ENCODE measurements around the gene ALOXE3.

Gene ALOXE3

DNA sequence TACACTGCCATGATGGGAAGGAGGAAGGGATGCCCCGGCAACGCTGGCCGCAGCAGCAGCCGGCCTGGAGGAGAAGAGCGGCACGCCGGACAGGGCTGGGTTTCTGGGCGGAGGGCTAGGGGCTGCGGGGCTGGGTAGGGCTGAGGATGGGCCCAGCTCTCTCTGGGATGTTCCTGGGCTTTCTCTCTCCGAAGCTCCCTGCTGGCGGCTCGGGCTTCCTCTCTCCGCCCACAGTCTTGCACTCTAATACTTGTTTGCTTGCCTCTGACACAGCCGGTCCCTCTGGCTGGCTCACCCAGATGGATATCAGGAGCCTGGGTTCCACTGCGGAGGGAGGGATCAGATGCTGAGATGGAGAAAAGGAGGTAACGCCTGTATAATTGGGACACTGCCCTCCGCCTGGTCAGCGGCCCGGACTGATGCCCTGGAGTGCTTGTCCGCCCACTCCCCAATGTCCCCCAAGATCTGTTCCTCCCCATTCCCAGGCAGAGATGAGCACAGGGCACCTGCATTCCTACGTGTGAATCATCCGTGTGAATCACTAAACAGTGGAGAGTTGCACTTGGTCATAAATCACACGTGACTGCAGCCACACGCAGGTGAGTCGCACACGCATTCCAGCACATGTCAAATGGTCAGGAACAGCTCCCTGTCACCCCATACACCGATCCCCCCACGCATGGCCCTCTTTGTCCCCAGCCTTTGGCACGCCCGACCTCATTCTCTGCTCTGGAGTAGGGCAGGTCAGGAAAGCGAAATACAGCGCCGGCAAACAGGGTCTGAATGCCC lies at the start of gene ALOXE3:
ALOXE3 (minus strand) TSS at position 535 of the 789 bp plus-strand sequence; CDS start at position 11, 524 bp downstream.
- H3K4me1 ChIP-seq (ENCODE audit: insufficient read depth, low read length) = no peaks in the 10 kb centered on the region
- H3K9me3 ChIP-seq (ENCODE audit: control insufficient read depth, insufficient read depth, low read length) = no peaks in the 10 kb centered on the region
- H3K9ac ChIP-seq (ENCODE audit: low read depth, low read length) = peak within 1 kb of the TSS; percentile 75; the same call in 1 of the 2 replicates
- no peaks in the 10 kb centered on the region for H3K36me3 ChIP-seq (ENCODE audit: insufficient read depth, low read length)

DNA sequence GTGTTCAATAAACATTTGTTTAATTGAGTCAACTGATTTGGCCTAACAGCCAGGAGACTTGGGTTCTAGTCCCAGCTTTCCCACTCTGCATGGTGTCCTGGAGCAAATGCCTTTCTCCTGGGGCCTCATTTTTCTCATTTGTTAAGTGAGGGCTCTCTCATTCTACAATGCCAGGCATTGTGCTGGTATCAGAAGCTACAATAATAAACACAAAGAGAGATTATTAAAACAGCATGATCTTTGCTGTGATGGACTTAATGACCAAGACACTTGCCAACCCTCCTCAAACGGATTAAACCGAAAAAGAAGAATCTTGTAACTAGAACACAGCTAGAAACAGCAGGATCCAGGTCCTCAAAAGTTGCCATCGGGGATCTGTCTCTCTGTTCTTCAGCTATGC lies 49.2 kb upstream of the ALOXE3 start:
- no peaks in the 10 kb centered on the region for H3K36me3 ChIP-seq (ENCODE audit: insufficient read depth, low read length)
- peaks cover 15% of the 10 kb centered on the region for H3K4me1 ChIP-seq (ENCODE audit: insufficient read depth, low read length)
- H3K9ac ChIP-seq (ENCODE audit: low read depth, low read length) = no peak overlapping the region
- H3K9me3 ChIP-seq (ENCODE audit: control insufficient read depth, insufficient read depth, low read length) = no peaks in the 10 kb centered on the region

- no peak overlapping the region for H3K9ac ChIP-seq (ENCODE audit: low read depth, low read length)
- peaks cover 15% of the 10 kb centered on the region for H3K4me1 ChIP-seq (ENCODE audit: insufficient read depth, low read length)
- no peaks in the 10 kb centered on the region for H3K36me3 ChIP-seq (ENCODE audit: insufficient read depth, low read length)
- H3K9me3 ChIP-seq (ENCODE audit: control insufficient read depth, insufficient read depth, low read length) = no peaks in the 10 kb centered on the region
Observed at GRCh38 chr17:8166731-8167130, 48.4 kb upstream of the ALOXE3 start.

GRCh38 chr17:8164815-8165131 lies 46.5 kb upstream of the ALOXE3 start:
- Histone ChIP-seq H3K9ac (ENCODE audit: low read depth, low read length) (peak overlapping the region; percentile 70; the same call in 1 of the 2 replicates), H3K9me3 (ENCODE audit: control insufficient read depth, insufficient read depth, low read length) (no peaks in the 10 kb centered on the region), H3K4me1 (ENCODE audit: insufficient read depth, low read length) (peaks cover 15% of the 10 kb centered on the region), H3K36me3 (ENCODE audit: insufficient read depth, low read length) (peaks cover 11% of the 10 kb centered on the region)

- peaks cover 12% of the 10 kb centered on the region for H3K36me3 ChIP-seq (ENCODE audit: insufficient read depth, low read length)
- H3K9me3 ChIP-seq (ENCODE audit: control insufficient read depth, insufficient read depth, low read length) = no peaks in the 10 kb centered on the region
- H3K9ac ChIP-seq (ENCODE audit: low read depth, low read length) = peak overlapping the region; percentile 70; the same call in 1 of the 2 replicates
- peaks cover 15% of the 10 kb centered on the region for H3K4me1 ChIP-seq (ENCODE audit: insufficient read depth, low read length)
Observed at GRCh38 chr17:8163978-8164814, 45.9 kb upstream of the ALOXE3 start.

DNA sequence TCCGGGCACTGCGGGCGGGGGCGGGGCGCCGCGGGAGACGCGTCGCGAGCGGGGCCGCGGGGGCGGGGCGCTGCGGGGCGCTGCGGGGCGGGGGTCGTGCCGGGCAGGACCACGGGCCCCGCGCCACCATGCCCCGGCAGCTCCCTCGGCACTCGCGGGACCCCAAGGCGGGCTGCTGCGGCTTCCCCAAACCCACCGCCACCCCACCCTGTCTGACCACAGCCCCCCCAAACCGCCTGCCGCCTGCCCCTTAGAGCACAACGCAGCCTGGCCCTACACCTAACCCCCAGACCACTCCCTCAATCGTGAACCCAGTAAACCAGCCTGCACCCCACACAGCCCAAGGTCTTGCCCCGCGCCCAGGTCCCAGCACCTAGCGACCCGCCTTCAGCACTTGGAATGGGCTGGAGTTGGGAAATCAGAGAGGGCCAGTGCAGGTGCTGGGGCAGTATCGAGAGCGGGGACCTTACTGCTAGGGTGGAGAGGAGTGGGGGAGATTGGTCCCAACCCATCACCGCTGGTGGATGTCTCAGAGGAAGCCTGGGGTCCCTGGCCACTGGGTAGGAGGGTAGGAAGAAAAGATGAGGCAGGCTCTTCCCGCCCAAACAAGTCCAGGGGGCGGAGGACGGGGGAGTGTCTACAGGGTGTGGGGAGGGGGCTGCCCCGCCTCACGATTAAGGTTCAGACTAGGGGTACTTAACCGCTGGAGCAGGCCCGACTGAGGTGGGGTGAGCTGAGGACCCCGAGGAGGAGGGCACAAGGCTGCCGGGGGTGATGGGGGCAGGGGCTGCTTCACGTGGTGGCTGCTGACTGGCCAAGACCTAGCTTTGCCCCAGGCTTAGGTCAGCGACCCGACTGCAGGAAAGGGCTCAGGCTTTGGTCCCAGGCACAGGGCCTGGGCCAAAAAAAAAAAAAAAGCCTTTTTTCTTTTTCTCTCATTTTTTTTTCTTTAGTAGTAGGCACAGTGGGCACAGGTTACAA lies 45.0 kb upstream of the ALOXE3 start:
- H3K9me3 ChIP-seq (ENCODE audit: control insufficient read depth, insufficient read depth, low read length) = no peaks in the 10 kb centered on the region
- H3K4me1 ChIP-seq (ENCODE audit: insufficient read depth, low read length) = peaks cover 15% of the 10 kb centered on the region
- H3K36me3 ChIP-seq (ENCODE audit: insufficient read depth, low read length) = peaks cover 12% of the 10 kb centered on the region
- peak overlapping the region; percentile 70 for H3K9ac ChIP-seq (ENCODE audit: low read depth, low read length)

DNA sequence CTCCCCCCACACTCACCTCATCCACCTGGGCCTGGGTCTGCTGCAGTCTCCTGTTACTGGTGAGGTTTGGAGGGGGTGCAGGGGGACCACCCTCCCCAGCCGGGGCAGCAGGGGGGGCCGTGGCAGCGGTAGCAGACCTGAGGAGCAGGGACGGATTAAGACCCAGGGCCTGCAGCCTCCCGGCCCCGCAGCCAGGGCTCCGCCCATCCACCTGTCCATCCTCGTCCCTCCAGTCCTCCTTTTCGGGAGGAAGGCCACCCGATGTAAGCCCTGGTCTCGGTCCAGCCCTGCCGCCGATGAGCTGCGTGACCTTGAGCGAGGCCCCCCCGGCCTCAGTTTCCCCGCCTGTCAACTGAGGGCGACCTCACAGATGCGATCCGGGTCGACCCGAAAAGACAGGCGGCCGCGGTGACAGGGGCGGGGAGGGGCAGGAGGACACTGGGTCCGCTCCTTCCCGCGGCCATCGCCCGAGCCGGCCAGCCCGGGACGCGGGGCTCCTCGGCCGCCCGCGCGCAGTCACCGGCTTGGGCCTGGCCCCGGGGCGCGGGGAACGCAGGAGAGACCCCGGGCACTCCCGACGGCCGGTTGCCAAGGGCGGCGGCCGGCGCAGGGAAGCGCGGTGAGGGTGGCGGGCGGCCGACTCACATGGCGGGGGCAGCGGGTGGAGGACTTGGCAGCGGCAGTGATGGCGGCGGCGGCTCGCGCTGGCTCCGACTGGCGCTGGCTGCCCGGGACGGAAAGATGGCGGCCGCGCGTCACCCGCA lies 44.1 kb upstream of the ALOXE3 start, which contains the start of gene VAMP2:
VAMP2 (minus strand) TSS at position 716 of the 764 bp plus-strand sequence; CDS start at position 647, 69 bp downstream.
- peak within 1 kb of the TSS; percentile 79 for H3K9ac ChIP-seq (ENCODE audit: low read depth, low read length)
- H3K4me1 ChIP-seq (ENCODE audit: insufficient read depth, low read length) = peaks cover 15% of the 10 kb centered on the region
- H3K36me3 ChIP-seq (ENCODE audit: insufficient read depth, low read length) = peaks cover 12% of the 10 kb centered on the region
- H3K9me3 ChIP-seq (ENCODE audit: control insufficient read depth, insufficient read depth, low read length) = no peaks in the 10 kb centered on the region

DNA sequence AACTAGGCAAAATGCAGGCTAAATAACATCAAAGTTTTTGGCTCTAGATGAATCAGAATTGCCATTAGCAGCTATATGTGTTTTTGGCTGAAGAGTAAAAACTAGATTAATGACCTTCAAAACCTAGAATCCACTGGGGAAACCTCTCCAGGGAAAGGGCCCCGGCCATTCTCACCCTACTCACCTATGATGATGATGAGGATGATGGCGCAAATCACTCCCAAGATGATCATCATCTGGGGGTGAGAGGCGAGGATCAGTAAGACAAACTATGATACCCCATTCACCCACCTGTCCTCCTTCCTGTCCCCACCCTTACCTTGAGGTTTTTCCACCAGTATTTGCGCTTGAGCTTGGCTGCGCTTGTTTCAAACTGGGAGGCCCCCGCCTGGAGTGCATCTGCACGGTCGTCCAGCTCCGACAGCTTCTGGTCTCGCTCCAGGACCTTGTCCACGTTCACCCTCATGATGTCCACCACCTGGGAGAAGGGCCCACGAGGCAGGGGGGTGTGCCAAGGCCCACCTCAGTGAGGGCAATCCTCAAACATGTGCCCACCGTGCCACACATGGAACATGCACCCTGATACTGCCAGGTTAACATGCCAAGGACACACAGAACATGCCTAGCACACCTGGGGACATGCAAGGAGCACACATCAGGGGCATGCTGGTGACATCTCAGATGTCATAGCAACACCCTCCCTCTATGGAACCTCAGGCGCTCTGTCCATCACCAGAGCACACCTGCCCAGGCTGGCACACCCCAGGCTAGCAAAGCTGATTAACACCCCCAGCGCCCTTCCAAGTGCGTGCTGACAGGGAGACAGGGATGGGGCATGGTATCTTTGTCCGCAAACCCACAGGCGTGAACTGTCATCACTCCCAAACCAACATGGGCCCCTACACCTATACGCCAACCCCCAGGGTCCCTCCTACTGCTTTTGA lies 43.2 kb upstream of the ALOXE3 start:
- Histone ChIP-seq H3K9me3 (ENCODE audit: control insufficient read depth, insufficient read depth, low read length) (no peaks in the 10 kb centered on the region), H3K4me1 (ENCODE audit: insufficient read depth, low read length) (peaks cover 15% of the 10 kb centered on the region), H3K36me3 (ENCODE audit: insufficient read depth, low read length) (peaks cover 12% of the 10 kb centered on the region), H3K9ac (ENCODE audit: low read depth, low read length) (peak overlapping the region; percentile 79)

- H3K4me1 ChIP-seq (ENCODE audit: insufficient read depth, low read length) = peaks cover 15% of the 10 kb centered on the region
- H3K36me3 ChIP-seq (ENCODE audit: insufficient read depth, low read length) = peaks cover 12% of the 10 kb centered on the region
- no peak overlapping the region for H3K9ac ChIP-seq (ENCODE audit: low read depth, low read length)
- H3K9me3 ChIP-seq (ENCODE audit: control insufficient read depth, insufficient read depth, low read length) = no peaks in the 10 kb centered on the region
Observed at GRCh38 chr17:8160741-8161221, 42.5 kb upstream of the ALOXE3 start.

- Histone ChIP-seq H3K36me3 (ENCODE audit: insufficient read depth, low read length) (peaks cover 12% of the 10 kb centered on the region), H3K9ac (ENCODE audit: low read depth, low read length) (no peak overlapping the region), H3K9me3 (ENCODE audit: control insufficient read depth, insufficient read depth, low read length) (no peaks in the 10 kb centered on the region), H3K4me1 (ENCODE audit: insufficient read depth, low read length) (peaks cover 19% of the 10 kb centered on the region)
Observed at GRCh38 chr17:8160224-8160577, 41.9 kb upstream of the ALOXE3 start.

GRCh38 chr17:8159459-8160223 lies 41.3 kb upstream of the ALOXE3 start:
- Histone ChIP-seq H3K9ac (ENCODE audit: low read depth, low read length) (no peak overlapping the region), H3K36me3 (ENCODE audit: insufficient read depth, low read length) (peaks cover 12% of the 10 kb centered on the region), H3K9me3 (ENCODE audit: control insufficient read depth, insufficient read depth, low read length) (no peaks in the 10 kb centered on the region), H3K4me1 (ENCODE audit: insufficient read depth, low read length) (peaks cover 19% of the 10 kb centered on the region)

DNA sequence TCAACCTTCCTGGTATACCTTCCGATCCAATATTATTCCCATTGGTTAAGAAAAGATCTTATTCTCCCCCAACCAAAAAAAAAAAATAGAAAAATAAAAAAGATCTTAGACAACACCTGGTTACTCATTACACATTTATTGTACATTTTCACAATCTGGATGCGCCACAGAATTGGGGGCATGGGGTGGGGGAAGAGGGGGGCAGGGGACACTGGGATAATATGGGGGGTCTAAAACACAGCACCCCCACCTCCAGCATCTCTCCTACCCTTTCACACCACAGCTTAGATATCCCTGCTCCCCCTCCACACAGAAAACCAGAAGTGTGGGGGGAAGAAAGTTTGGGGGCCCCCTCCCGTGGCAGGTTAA lies 40.7 kb upstream of the ALOXE3 start:
- no peaks in the 10 kb centered on the region for H3K9me3 ChIP-seq (ENCODE audit: control insufficient read depth, insufficient read depth, low read length)
- H3K4me1 ChIP-seq (ENCODE audit: insufficient read depth, low read length) = peaks cover 14% of the 10 kb centered on the region
- no peak overlapping the region for H3K9ac ChIP-seq (ENCODE audit: low read depth, low read length)
- peaks cover 12% of the 10 kb centered on the region for H3K36me3 ChIP-seq (ENCODE audit: insufficient read depth, low read length)

Data from ES-I3 (cell line).